ENCODE measurements around the gene SPATA18.

SPATA18 gene

GRCh38 chr4:52028970-52029369 is 22.1 kb upstream of the SPATA18 start:
- no peak overlapping the region for H3K27ac ChIP-seq
- TF ChIP-seq, protein P1, sequence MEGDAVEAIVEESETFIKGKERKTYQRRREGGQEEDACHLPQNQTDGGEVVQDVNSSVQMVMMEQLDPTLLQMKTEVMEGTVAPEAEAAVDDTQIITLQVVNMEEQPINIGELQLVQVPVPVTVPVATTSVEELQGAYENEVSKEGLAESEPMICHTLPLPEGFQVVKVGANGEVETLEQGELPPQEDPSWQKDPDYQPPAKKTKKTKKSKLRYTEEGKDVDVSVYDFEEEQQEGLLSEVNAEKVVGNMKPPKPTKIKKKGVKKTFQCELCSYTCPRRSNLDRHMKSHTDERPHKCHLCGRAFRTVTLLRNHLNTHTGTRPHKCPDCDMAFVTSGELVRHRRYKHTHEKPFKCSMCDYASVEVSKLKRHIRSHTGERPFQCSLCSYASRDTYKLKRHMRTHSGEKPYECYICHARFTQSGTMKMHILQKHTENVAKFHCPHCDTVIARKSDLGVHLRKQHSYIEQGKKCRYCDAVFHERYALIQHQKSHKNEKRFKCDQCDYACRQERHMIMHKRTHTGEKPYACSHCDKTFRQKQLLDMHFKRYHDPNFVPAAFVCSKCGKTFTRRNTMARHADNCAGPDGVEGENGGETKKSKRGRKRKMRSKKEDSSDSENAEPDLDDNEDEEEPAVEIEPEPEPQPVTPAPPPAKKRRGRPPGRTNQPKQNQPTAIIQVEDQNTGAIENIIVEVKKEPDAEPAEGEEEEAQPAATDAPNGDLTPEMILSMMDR (conservative IDR thresholded peaks at IDR 0.05; ENCODE audit: low read depth), result no peak
- peak; percentile 68 for DNase-seq (ENCODE audit: low spot score)
- ChIA-PET CTCF (interaction anchor here (0.6 kb wide), 1 partner anchor 28 kb away, joined by 3 read pairs; no protein-coding TSS in a partner anchor), POLR2A (ENCODE audit: low non-redundant PET) (no interaction called here)

GRCh38 chr4:52032005-52032404 is 19.1 kb upstream of the SPATA18 start:
- POLR2A ChIA-PET (ENCODE audit: low non-redundant PET), result no interaction called here
- TF ChIP-seq, protein P1 (conservative IDR thresholded peaks at IDR 0.05; ENCODE audit: low read depth), result no peak
- no peak for DNase-seq (ENCODE audit: low spot score)
- no peak overlapping the region for H3K27ac ChIP-seq
- CTCF ChIA-PET, result no interaction called here

- no peak for DNase-seq (ENCODE audit: low spot score)
- ChIA-PET POLR2A (ENCODE audit: low non-redundant PET) (no interaction called here), CTCF (no interaction called here)
- no peak overlapping the region for H3K27ac ChIP-seq
- TF ChIP-seq, protein P1 (conservative IDR thresholded peaks at IDR 0.05; ENCODE audit: low read depth), result no peak
Observed at GRCh38 chr4:52035190-52035589, 15.9 kb upstream of the SPATA18 start.

GRCh38 chr4:52036886-52037530 is 14.1 kb upstream of the SPATA18 start:
- CTCF ChIA-PET, result interaction anchor here (0.8 kb wide), 1 partner anchor 150 kb away, joined by 3 read pairs; no protein-coding TSS in a partner anchor
- H3K27ac ChIP-seq, result no peak overlapping the region
- TF ChIP-seq, protein P1 (conservative IDR thresholded peaks at IDR 0.05; ENCODE audit: low read depth), result no peak
- DNase-seq (ENCODE audit: low spot score), result no peak
- POLR2A ChIA-PET (ENCODE audit: low non-redundant PET), result no interaction called here

DNA sequence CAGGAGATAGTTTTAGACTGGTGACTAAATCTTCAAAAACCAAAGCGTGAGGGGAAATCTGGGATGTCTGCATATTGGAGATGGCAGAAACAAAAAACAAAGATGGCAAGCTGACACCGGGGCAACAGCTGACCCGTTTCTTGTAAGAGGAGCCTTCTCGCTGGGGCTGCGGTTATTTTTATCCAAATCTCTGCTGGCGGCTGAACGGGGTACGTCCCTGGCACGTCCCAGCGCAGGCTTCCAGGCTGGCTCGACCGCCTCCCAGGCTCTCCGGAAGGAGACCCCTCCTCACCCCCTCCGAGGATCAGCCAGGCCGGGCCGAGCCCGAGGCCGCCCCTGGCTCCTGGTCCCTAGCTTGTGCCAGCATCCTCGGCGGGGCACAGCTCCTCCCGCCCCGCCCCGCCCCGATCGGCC is 13.4 kb upstream of the SPATA18 start:
- POLR2A ChIA-PET (ENCODE audit: low non-redundant PET), result no interaction called here
- CTCF ChIA-PET, result interaction anchor here (0.6 to 0.8 kb wide), 2 partner anchors 12 to 150 kb away, joined by 3 read pairs; no protein-coding TSS in a partner anchor
- TF ChIP-seq, protein P1 (conservative IDR thresholded peaks at IDR 0.05; ENCODE audit: low read depth), result no peak
- H3K27ac ChIP-seq, result peak overlapping the region; percentile 74
- DNase-seq (ENCODE audit: low spot score), result peak; percentile 22

DNA sequence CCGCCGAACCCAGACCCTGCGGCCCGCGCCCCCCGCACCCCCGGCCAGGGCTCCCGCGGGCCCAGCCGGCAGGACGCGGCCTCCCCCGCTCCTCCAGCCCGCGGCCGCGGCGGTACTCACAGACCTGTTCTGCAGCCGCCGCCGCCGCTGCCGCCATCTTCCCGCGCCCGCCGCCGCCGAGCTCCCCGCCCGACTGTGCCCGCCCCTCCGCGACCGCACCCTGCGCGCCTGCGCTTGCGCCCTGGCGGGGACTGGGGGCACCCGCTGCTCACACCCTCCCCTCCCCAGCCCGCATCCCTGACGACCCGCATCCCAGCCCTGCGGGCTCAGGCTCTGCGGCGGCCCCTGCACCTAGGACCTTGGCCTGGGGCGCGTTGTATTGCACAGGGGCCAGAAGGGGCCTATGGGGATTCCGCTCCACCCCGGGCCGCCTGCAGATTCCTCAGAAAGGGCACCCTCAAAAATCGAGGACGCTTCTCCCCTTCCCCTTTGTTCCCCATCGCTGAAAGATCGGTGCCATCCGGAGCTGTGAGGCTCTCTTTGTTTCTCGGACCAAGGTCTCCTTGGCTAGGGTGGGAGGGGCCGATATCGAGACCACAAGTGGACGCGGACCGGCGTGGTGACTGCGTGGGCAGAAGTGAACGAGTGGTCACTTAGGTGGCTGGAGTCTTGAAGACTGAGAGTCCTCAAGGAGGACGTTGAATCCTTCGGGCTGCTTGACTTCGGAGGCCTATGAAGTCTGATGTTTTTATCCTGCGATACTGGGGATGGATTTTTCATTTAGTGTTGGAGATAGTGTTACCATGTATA is 12.8 kb upstream of the SPATA18 start, which contains the start of gene SGCB:
TSS of gene SGCB (minus strand) at position 197 of the 810 bp plus-strand sequence. CDS start at position 157, 40 bp downstream.
- ChIA-PET CTCF (interaction anchor here (0.6 kb wide), 1 partner anchor 13 kb away, joined by 3 read pairs; no protein-coding TSS in a partner anchor), POLR2A (ENCODE audit: low non-redundant PET) (no interaction called here)
- TF ChIP-seq, protein P1 (conservative IDR thresholded peaks at IDR 0.05; ENCODE audit: low read depth), result no peak
- peak within 1 kb of the TSS; percentile 74 for H3K27ac ChIP-seq
- DNase-seq (ENCODE audit: low spot score), result peak; percentile 53
